Fibroblast of lung (primary cell): Measurements from ENCODE around the gene SLC39A9. TPM values are rescaled to one million over a fixed set of nuclear protein-coding genes. Genes with fewer than 3 reads are reported as not detected.

Experiments
- DNase-seq, 2 donors: peaks; one replicate each; pipeline versions ENCODE4 v3.0.0 to v3.0.0-alpha.2; 2010; ENCODE audit warnings: low read depth in 2 of 2
- H2AFZ ChIP-seq: 2 replicates; pipeline ENCODE4 v1.5.1; 2012; ENCODE audit warnings: low read length, control low read depth, inconsistent platforms
- H3K27ac ChIP-seq: 2 replicates; pipeline ENCODE4 v1.5.1; 2011; ENCODE audit warnings: low read length, control low read depth; ENCODE audit not compliant: insufficient read depth
- H3K27me3 ChIP-seq: 2 replicates; pipeline ENCODE4 v1.5.1; 2011; ENCODE audit warnings: mild to moderate bottlenecking, low read length; ENCODE audit not compliant: control insufficient read depth, insufficient read depth
- H3K36me3 ChIP-seq: 2 replicates; pipeline ENCODE4 v1.5.1; 2011; ENCODE audit warnings: low read length; ENCODE audit not compliant: control insufficient read depth, insufficient read depth
- H3K4me1 ChIP-seq: 2 replicates; pipeline ENCODE4 v1.5.1; 2011; ENCODE audit warnings: low read length; ENCODE audit not compliant: control insufficient read depth, insufficient read depth; ENCODE audit errors: extremely low read depth
- H3K4me2 ChIP-seq: 2 replicates; pipeline ENCODE4 v1.5.1; 2011; ENCODE audit warnings: low read length, control low read depth; ENCODE audit not compliant: insufficient read depth; ENCODE audit errors: extremely low read depth
- H3K4me3 ChIP-seq, 4 experiments: fragments of 200-600 bp in 1 of 4; sonication (generic) in 1 of 4; replicated peaks in 1 of 4; 2 replicates each; pipeline ENCODE4 v1.5.1; 2011 to 2016; ENCODE audit warnings: low read length in 4 of 4, low read depth in 3 of 4, mild to moderate bottlenecking in 3 of 4, control low read depth in 2 of 4, inconsistent platforms in 1 of 4, mixed read lengths in 1 of 4; ENCODE audit not compliant: insufficient read depth in 1 of 4; ENCODE audit errors: control extremely low read depth in 1 of 4
- H3K79me2 ChIP-seq: 2 replicates; pipeline ENCODE4 v1.5.1; 2012; ENCODE audit warnings: mild to moderate bottlenecking, low read length, inconsistent platforms; ENCODE audit not compliant: control insufficient read depth, insufficient read depth
- H3K9ac ChIP-seq: 2 replicates; pipeline ENCODE4 v1.5.1; 2011; ENCODE audit warnings: mild to moderate bottlenecking, low read length, control low read depth; ENCODE audit not compliant: insufficient read depth
- H3K9me3 ChIP-seq: 2 replicates; pipeline ENCODE4 v1.5.1; 2012; ENCODE audit warnings: low read depth, low read length; ENCODE audit not compliant: control insufficient read depth, insufficient read depth
- H4K20me1 ChIP-seq: 2 replicates; pipeline ENCODE4 v1.5.1; 2011; ENCODE audit warnings: low read length; ENCODE audit not compliant: control insufficient read depth, insufficient read depth; ENCODE audit errors: extremely low read depth
- CTCF ChIP-seq, 2 donors: IDR thresholded peaks in 1 of 2; conservative IDR thresholded peaks in 1 of 2; 1 replicate in 1 of 2; 2 replicates in 1 of 2; pipeline ENCODE4 v1.5.1; 2011 to 2012; ENCODE audit warnings: low read length in 2 of 2, control low read depth in 1 of 2, inconsistent platforms in 1 of 2, low read depth in 1 of 2, mild to moderate bottlenecking in 1 of 2
- EZH2 ChIP-seq: IDR thresholded peaks from 2 replicates; pipeline ENCODE4 v1.5.1; 2012; ENCODE audit warnings: low read length, control low read depth, mild to moderate bottlenecking; ENCODE audit errors: missing control alignments
- polyA plus RNA-seq, 2 donors: library from polyadenylated mRNA; depleted of rRNA in 1 of 2; stranded (reverse) in 1 of 2; unstranded in 1 of 2; fragments of >200 nt; gene quantifications; 2 replicates each; pipeline ENCODE4 v1.2.1, GENCODE V29; 2011 to 2012; ENCODE audit warnings: missing spikeins in 1 of 2
- total RNA-seq: library from RNA; depleted of rRNA; stranded (reverse); fragments of >200 nt; gene quantifications from 2 replicates; pipeline ENCODE4 v1.2.1, GENCODE V29; 2014

Gene SLC39A9
- total and polyA plus RNA-seq, 2 donors (not counting 1 experiment from before 2014, with no cell fraction given), result 81.9 to 104 TPM

GRCh38 chr14:69501423-69501838 lies 102.9 kb downstream of the SLC39A9 start:
- H3K4me2 ChIP-seq, result no peak overlapping the region

GRCh38 chr14:69504775-69505174 lies 106.3 kb downstream of the SLC39A9 start:
- Histone ChIP-seq H3K79me2 (no peaks in the 10 kb centered on the region), H3K36me3 (no peaks in the 10 kb centered on the region), H3K27me3 (peaks cover 11% of the 10 kb centered on the region), H3K27ac (no peak overlapping the region), H3K4me1 (no peaks in the 10 kb centered on the region), H3K9me3 (no peaks in the 10 kb centered on the region), H2AFZ (no peak overlapping the region), H3K4me3 (no peak overlapping the region), H3K9ac (no peak overlapping the region), H4K20me1 (no peaks in the 10 kb centered on the region), H3K4me2 (no peak overlapping the region)
- TF ChIP-seq CTCF (conservative IDR thresholded peaks at IDR 0.05 in 1 of 2, IDR thresholded peaks at IDR 0.05 in 1 of 2; ENCODE audit: low read depth in 1 of 2, low read length in 2 of 2), result no peak
- no peak for TF ChIP-seq EZH2
- no peak for DNase-seq

More at GRCh38 chr14:69501423-69501838, 102.9 kb downstream of the SLC39A9 start:
- H3K27ac ChIP-seq, result no peak overlapping the region
- H2AFZ ChIP-seq, result no peak overlapping the region
- H3K9ac ChIP-seq, result no peak overlapping the region
- H3K4me1 ChIP-seq, result no peaks in the 10 kb centered on the region
- no peaks in the 10 kb centered on the region for H3K79me2 ChIP-seq
- DNase-seq, result peak; percentile 11 to 32
- H4K20me1 ChIP-seq, result no peaks in the 10 kb centered on the region
- no peaks in the 10 kb centered on the region for H3K36me3 ChIP-seq
- H3K4me3 ChIP-seq, result no peak overlapping the region
- no peaks in the 10 kb centered on the region for H3K9me3 ChIP-seq
- TF ChIP-seq EZH2, result no peak
- H3K27me3 ChIP-seq, result peaks cover 11% of the 10 kb centered on the region

GRCh38 chr14:69505338-69506240 lies 107.1 kb downstream of the SLC39A9 start:
- Histone ChIP-seq H3K4me2 (no peak overlapping the region), H4K20me1 (no peaks in the 10 kb centered on the region), H2AFZ (no peak overlapping the region), H3K27ac (no peak overlapping the region), H3K9ac (no peak overlapping the region), H3K4me1 (no peaks in the 10 kb centered on the region), H3K36me3 (no peaks in the 10 kb centered on the region), H3K79me2 (no peaks in the 10 kb centered on the region), H3K9me3 (no peaks in the 10 kb centered on the region), H3K4me3 (no peak overlapping the region), H3K27me3 (peaks cover 11% of the 10 kb centered on the region)
- no peak for DNase-seq
- TF ChIP-seq EZH2 (no peak), CTCF (conservative IDR thresholded peaks at IDR 0.05 in 1 of 2, IDR thresholded peaks at IDR 0.05 in 1 of 2; ENCODE audit: low read depth in 1 of 2, low read length in 2 of 2) (no peak)
